HG03565 (cell line): ENCODE measurements around the gene NLRC5.
"Not testable (repeated sequence)": the region's sequence is repeated elsewhere in the genome, so short reads cannot be mapped to it uniquely, and the experiment has no call there.

ENCODE experiments used
- ATAC-seq: cut with Tn5 transposase; IDR thresholded peaks from one replicate; pipeline ENCODE4 v1.9.1; 2021; ENCODE audit warnings: mild to moderate bottlenecking, moderate library complexity; ENCODE audit not compliant: unreplicated experiment

NLRC5 gene

GRCh38 chr16:57000271-57001025, 11.1 kb downstream of the NLRC5 start:
- peak; percentile 32 for ATAC-seq

- ATAC-seq: no peak
Observed at GRCh38 chr16:57001026-57001679, 11.8 kb downstream of the NLRC5 start.

- no peak for ATAC-seq
Observed at GRCh38 chr16:57003439-57004386, 14.4 kb downstream of the NLRC5 start.

GRCh38 chr16:57004387-57005250, 15.3 kb downstream of the NLRC5 start:
- ATAC-seq: no peak

- ATAC-seq: not testable (repeated sequence)
Observed at GRCh38 chr16:57005597-57005996, 16.2 kb downstream of the NLRC5 start.

GRCh38 chr16:57007050-57007449, 17.7 kb downstream of the NLRC5 start:
- ATAC-seq: no peak

- no peak for ATAC-seq
Observed at GRCh38 chr16:57007530-57007929, 18.2 kb downstream of the NLRC5 start.

- no peak for ATAC-seq
Observed at GRCh38 chr16:57008440-57008839, 19.1 kb downstream of the NLRC5 start.

GRCh38 chr16:57009643-57010170, 20.4 kb downstream of the NLRC5 start:
- no peak for ATAC-seq

GRCh38 chr16:57012353-57012752, 23.0 kb downstream of the NLRC5 start:
- ATAC-seq: no peak

- ATAC-seq: no peak
Observed at GRCh38 chr16:57013229-57013628, 23.9 kb downstream of the NLRC5 start.

- ATAC-seq: no peak
Observed at GRCh38 chr16:57013902-57014301, 24.5 kb downstream of the NLRC5 start.

- no peak for ATAC-seq
Observed at GRCh38 chr16:57016301-57016700, 26.9 kb downstream of the NLRC5 start.

GRCh38 chr16:57016831-57017230, 27.5 kb downstream of the NLRC5 start:
- ATAC-seq: no peak

- no peak for ATAC-seq
Observed at GRCh38 chr16:57017251-57017650, 27.9 kb downstream of the NLRC5 start.

- ATAC-seq: no peak
Observed at GRCh38 chr16:57019746-57020145, 30.4 kb downstream of the NLRC5 start.

GRCh38 chr16:57020651-57021050, 31.3 kb downstream of the NLRC5 start:
- ATAC-seq: no peak

GRCh38 chr16:57021757-57022156, 32.4 kb downstream of the NLRC5 start:
- ATAC-seq: no peak

GRCh38 chr16:57022445-57022844, 33.1 kb downstream of the NLRC5 start:
- no peak for ATAC-seq

- no peak for ATAC-seq
Observed at GRCh38 chr16:57023541-57024249, 34.3 kb downstream of the NLRC5 start.
